Renal cortex interstitium (tissue), 11 donors: ENCODE measurements around the gene DAB1. TPM values are rescaled to one million over a fixed set of nuclear protein-coding genes. Genes with fewer than 3 reads are reported as not detected.

Experiments used
- DNase-seq, 11 donors: peaks; one replicate each; pipeline ENCODE4 v3.0.0-alpha.2; 2013; ENCODE audit warnings: low read depth in 9 of 11, low spot score in 4 of 11; ENCODE audit errors: extremely low read depth in 1 of 11
- polyA plus RNA-seq, 3 donors: library from polyadenylated mRNA; unstranded; fragments of 120-200 nt; gene quantifications; one replicate each; pipeline ENCODE4 v1.2.1, GENCODE V29; 2013; ENCODE audit not compliant: insufficient read length in 3 of 3

DAB1 gene
- polyA plus RNA-seq, 3 donors = 5.3 to 8.4 (median 6.3) TPM

- DNase-seq = no peak
These were observed 217.8 kb downstream of the DAB1 start for GRCh38 chr1:57206038-57206437.

DNA sequence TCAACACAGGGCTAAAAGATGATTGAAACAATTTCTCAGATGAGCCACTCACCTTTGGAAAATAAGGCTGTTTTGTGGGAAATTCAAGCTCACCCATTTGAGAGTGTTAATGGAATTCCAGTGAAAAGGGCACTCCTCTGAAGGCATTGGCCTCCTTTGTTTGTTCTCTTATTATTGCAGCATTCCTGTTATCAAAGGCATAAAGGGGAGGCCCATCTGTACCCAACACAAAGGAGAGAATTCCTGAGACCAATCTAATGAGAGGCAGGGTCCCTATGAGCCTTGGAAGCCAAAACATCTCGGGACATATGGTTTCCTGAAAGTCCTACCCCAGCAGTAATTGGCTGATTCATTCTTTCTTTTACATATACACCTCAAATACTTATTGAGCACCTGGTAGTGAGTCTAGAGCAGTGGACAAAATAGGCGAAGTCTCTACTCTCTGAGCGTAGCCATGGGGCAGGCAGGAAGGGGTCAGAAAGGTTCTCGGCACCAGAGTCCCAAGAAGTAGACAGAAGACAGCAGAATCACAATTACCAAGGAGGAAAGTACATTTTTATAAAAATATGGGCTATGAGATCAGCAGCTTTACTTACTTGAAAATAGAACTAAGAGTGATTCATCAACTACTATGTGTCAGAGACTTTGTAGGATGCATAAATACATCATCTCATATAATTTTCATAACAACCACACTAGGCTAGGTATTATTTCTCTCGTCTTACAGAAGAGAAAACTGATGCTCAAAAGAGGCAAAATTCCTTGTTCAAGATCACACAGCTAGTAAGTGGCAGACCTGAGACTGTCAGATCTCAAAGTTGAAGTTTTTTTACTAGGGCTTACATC lies 218.7 kb downstream of the DAB1 start:
- no peak for DNase-seq

DNA sequence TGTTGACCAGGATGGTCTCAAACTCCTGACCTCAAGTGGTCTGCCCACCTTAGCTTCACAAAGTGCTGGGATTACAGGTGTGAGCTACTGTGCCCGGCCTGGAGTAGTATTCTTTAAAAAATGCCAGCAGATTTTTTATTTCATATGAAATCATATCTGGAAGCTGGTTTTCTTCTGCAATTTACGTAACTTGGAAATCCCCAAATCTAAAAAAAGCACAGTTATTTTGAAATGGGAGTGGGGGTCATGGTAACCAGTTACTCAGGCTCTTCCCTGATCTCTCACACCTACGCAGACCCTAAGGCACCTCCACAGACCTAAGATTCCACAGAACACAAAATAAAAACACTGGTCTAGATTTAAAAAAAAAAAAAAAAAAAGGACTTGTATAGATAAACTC lies 219.8 kb downstream of the DAB1 start:
- DNase-seq = no peak

GRCh38 chr1:57202241-57202640 lies 221.6 kb downstream of the DAB1 start:
- DNase-seq = no peak

DNA sequence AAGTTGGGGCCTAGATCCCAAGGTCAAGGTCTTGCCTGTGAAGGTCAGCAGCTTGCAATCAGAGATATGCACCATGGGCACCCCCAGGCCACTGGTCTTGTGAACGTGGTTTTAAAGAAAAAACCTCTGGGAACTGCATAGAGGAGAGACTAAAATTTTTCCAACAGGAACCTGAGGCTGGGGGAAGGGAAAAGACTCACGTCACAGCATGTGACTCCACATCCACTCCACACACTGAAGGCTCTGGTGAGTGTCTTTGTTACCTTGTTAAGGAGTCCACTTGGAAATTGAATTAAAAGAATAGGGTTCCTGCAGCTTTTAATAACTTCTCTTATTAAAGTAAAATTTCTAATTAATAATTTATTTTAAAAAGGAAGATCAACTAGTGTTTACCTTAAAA lies 224.9 kb downstream of the DAB1 start:
- DNase-seq = no peak

- DNase-seq = no peak
These were observed 228.4 kb downstream of the DAB1 start for GRCh38 chr1:57195436-57195941.

DNA sequence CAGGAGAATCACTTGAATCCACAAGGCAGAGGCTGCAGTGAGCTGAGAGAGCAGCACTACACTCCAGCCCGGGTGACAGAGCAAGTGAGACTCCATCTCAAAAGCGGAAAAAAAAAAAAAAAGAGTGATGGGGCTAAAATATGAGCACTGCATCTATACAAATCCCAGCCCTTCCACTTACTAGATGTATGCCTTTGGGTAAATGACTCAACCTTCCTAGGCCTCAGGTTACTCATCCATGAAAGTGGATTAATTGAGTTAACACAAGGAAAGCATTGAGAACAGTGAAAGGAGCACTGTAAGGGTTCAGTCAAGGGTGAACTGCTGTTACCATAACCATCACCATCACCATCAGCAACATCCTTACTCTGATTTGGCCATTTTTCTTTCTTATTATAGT lies 231.6 kb downstream of the DAB1 start:
- peak in 1 of 11 donors; percentile 25 for DNase-seq

DNA sequence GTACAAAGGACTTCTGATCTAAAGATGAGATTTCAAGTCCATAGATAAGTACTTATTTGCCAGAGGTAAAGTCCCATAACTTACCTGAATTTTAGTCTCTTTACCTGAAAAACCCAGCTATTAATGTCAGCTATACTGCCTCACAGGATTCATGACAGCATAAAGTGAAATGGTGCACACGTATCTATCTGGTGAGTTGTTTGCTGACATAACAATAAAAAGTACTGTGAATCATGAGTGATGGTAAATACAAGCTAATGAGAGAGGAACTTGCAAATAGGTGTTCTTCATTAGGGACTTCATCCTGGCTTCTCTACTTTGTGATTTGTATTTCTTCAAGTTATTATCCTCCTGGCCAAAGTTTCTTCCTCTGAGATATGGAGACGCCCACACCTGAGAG lies 233.0 kb downstream of the DAB1 start:
- DNase-seq = no peak

DNA sequence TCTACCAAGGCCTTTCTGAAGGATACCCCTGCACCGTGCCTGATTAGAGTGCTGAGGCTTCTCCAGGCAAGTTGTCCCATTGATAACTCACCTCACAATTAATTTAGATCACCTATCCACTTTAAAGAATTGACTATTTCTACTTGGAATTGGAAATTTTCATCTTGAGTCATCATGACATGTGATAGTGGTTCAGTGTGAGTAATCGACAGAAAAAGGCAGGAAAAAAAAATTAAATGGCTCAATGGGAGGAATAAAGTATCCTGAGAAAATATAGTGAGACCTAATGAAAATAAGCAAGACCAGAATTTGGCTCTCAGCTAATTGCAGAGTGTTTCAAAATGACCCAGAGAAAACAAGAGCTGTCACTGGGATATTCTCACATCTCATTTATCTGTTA lies 235.7 kb downstream of the DAB1 start:
- DNase-seq = no peak

- no peak for DNase-seq
These were observed 237.4 kb downstream of the DAB1 start for GRCh38 chr1:57186455-57186854.

GRCh38 chr1:57179001-57179400 lies 244.9 kb downstream of the DAB1 start:
- DNase-seq = no peak

GRCh38 chr1:57175506-57175905 lies 248.4 kb downstream of the DAB1 start:
- no peak for DNase-seq

DNA sequence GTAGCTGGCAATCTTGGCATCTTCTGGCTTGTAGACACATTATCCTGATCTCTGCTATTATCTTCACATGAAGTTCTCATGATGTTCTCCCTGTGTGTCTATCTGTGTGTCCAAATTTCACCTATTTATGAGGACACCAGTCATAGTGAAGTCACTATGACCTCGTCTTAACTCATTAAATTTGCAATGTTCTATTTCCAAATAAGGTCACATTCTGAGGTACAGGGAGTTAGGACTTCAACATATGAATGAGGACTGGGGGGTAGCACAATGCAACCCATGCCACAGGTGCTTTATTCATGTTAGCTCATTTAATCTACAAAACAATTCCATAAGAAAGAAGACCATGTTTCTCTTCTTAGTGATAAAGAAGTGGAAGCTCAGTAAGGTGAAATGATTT lies 251.8 kb downstream of the DAB1 start:
- DNase-seq = no peak

DNA sequence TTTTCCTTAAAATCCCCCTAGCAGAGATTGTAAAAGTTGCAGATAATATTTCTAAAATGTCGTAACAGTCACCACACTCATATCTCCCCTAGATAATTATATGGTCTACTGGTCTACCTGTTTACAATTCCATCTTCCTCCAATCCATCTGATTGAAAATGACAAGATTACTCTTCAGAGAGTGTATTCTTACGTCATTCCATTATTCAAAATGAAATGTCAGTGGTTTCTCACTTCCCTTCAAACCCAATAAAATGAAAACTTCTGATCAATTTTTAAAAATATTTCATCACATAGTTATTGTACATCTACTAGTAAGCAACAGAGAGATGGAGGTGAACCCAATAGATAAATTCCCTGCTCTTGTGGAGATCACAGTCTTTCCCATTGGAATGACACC lies 255.9 kb downstream of the DAB1 start:
- no peak for DNase-seq

- no peak for DNase-seq
These were observed 258.3 kb downstream of the DAB1 start for GRCh38 chr1:57165546-57165945.

- no peak for DNase-seq
These were observed 259.3 kb downstream of the DAB1 start for GRCh38 chr1:57164584-57164983.

- DNase-seq = no peak
These were observed 260.1 kb downstream of the DAB1 start for GRCh38 chr1:57163789-57164188.

DNA sequence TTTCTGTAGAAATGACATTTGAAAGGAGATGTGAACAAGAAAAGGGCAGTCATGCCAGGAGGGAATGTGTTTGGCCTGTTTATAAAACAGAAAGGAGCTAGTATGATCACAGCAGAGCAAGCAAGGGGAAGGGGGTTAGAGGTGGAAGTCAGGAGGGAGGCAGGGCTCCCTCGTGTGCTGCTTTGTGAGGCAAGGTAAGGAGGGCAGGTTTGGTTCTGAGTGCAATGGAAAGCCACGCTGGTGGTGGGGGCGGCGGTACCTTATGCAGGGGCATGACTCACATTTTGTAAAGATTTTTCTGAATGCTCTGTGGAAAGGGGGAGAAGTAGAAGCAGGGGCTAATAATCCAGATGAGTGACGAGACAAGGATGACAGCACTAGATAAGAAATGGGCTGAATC lies 260.5 kb downstream of the DAB1 start:
- DNase-seq = no peak

DNA sequence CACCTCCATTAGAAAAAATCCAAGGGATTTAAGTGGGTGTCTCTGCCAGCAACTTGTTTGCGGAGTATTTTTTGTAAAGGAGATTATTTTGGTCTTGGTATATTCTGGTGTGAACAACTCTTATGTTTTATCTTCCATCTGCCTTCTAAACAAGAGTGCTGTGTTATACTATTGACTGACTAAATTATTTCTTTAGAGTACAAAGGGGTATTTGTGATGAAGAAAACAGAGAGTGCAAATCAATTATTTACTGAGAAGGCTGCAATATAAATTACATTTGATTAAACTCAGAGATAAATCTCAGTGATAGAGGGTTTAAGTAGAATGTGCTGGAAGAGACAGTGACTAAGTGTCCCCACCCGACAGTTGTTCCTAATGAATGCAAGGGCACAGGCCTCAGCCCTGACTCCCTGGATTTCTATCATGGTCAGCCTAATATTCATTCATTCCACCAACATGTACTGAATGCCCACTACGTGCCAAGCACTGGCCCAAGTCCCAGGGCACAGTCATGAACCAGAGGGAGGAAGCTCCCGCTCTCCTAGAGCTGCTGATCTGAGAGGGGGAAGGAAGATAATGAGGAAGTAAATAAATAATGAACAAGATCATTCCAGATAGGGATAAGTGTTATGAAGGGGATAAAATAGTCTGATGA lies 261.1 kb downstream of the DAB1 start:
- no peak for DNase-seq

- no peak for DNase-seq
These were observed 263.3 kb downstream of the DAB1 start for GRCh38 chr1:57160594-57160993.

DNA sequence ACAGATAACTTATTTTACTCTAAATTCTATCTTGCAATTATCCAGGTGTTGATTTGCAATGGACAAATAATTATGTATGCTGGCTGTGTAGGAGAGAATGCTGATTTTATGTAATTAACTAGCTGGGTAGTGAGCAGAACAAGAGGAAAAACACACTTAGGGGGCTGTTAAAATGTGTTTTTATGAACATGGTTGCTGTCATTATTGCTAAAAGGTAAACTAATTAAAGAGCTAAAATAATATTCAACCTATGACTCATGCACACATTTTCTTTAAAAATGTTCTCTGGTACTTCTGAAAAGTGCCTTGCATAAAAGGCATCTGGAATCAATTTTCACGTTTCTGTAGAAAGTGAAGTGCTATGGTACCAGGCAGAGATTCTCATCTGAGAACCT lies 265.3 kb downstream of the DAB1 start:
- no peak for DNase-seq
